Breast epithelium (tissue), 3 donors: ENCODE results near the gene WNT1.

Source experiments
- POLR2AphosphoS5 ChIP-seq, 3 donors: sonication (generic); formaldehyde crosslinking; IDR thresholded peaks; one replicate each; pipeline ENCODE4 v1.6.1; 2017; ENCODE audit warnings: antibody characterized with exemption in 3 of 3
- TF ChIP-seq, protein P1 (sequence below), 3 donors: fragments of 450-650 bp; IDR thresholded peaks; one replicate each; pipeline ENCODE4 v1.5.1; 2016 to 2017; ENCODE audit warnings: antibody characterized with exemption in 3 of 3, mild to moderate bottlenecking in 3 of 3, moderate library complexity in 3 of 3

DNA sequence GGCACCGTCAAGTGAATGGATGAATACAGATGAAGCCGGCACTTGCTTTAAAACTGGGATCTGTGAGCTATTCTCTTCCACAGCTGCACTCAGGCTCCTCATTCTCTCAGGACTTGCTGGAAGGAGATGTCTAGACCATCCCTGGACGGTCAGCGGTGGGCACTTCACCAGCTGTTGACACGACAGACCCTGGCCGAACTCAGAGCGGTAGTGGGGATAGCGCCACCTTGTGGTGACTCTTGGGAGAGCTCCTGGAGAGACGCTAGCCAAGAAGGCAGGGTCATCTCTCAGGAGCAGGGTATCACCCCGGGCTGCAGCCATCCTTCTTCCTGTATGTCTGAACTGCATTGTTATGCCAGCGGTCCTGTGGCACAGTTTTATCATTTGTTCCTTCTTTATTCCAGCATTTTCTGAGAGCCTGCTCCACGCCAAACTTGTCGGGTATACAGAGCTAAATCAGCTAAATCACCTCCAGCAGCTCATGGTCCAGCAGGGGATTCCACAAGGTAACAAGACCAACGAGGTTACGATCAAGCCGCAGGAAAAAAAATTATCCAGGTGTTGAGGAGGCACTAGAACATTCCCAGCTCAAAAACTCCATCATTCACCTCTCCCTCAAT, 10.0 kb downstream of the WNT1 start:
- TF ChIP-seq, protein P1, sequence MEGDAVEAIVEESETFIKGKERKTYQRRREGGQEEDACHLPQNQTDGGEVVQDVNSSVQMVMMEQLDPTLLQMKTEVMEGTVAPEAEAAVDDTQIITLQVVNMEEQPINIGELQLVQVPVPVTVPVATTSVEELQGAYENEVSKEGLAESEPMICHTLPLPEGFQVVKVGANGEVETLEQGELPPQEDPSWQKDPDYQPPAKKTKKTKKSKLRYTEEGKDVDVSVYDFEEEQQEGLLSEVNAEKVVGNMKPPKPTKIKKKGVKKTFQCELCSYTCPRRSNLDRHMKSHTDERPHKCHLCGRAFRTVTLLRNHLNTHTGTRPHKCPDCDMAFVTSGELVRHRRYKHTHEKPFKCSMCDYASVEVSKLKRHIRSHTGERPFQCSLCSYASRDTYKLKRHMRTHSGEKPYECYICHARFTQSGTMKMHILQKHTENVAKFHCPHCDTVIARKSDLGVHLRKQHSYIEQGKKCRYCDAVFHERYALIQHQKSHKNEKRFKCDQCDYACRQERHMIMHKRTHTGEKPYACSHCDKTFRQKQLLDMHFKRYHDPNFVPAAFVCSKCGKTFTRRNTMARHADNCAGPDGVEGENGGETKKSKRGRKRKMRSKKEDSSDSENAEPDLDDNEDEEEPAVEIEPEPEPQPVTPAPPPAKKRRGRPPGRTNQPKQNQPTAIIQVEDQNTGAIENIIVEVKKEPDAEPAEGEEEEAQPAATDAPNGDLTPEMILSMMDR (IDR thresholded peaks at IDR 0.05) = peak; percentile 48 to 66 (median 59)
- TF ChIP-seq POLR2AphosphoS5 (IDR thresholded peaks at IDR 0.05) = no peak
